ENCODE measurements around the gene PADI6.

The PADI6 gene

GRCh38 chr1:17356387-17357026 lies 15.5 kb upstream of the PADI6 start:
- DNase-seq (ENCODE audit: low read depth in 2 of 2), result no peak

GRCh38 chr1:17358557-17358956 lies 13.4 kb upstream of the PADI6 start:
- DNase-seq (ENCODE audit: low read depth in 2 of 2), result no peak

DNA sequence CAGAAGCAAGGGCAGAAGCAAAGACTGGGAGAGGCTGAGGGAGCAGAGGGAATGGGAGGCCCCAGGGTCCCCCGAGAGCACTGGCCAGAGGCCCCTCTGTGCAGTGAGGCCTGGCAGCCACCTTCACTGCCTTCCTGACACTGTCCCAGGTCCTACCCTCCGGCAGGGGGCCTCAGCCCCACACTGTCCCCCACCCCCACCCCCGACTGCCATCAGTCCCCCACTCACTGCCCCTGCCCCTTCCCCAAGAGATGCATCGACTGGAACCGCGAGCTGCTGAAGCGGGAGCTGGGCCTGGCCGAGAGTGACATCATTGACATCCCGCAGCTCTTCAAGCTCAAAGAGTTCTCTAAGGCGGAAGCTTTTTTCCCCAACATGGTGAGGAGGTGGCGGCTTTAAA lies 13.0 kb upstream of the PADI6 start:
- no peak for DNase-seq (ENCODE audit: low read depth in 2 of 2)

DNA sequence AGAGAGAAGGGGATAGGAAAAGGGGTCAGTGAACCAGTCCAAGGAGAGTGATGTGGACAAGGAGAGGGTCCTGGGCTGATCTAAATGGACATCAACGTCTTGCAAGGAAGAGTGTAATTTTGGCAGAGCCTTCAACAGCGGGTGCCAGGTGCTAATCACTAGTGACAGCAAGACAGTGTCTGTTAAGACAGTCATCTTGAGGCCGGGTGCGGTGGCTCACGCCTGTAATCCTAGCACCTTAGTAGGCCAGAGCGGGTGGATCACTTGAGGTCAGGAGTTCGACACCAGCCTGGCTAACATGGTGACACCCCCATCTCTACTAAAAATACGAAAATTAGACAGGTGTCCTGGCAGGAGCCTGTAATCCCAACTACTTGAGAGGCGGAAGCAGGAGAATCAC lies 12.2 kb upstream of the PADI6 start:
- no peak for DNase-seq (ENCODE audit: low read depth in 2 of 2)

GRCh38 chr1:17360272-17360956 lies 11.6 kb upstream of the PADI6 start:
- DNase-seq (ENCODE audit: low read depth in 2 of 2), result no peak

- no peak for DNase-seq (ENCODE audit: low read depth in 2 of 2)
Measured at GRCh38 chr1:17361687-17362086, 10.3 kb upstream of the PADI6 start.

DNA sequence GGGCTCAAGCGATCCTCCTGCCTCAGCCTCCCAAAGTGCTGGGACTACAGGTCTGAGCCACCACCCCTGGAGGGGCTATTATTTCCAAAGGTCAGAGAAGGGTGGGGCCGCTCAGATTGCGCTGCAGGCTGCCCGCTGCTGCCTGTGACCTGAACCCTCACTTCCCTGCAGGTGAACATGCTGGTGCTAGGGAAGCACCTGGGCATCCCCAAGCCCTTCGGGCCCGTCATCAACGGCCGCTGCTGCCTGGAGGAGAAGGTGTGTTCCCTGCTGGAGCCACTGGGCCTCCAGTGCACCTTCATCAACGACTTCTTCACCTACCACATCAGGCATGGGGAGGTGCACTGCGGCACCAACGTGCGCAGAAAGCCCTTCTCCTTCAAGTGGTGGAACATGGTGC lies 8.6 kb upstream of the PADI6 start:
- no peak for DNase-seq (ENCODE audit: low read depth in 2 of 2)

- no peak for DNase-seq (ENCODE audit: low read depth in 2 of 2)
Measured at GRCh38 chr1:17363771-17364170, 8.2 kb upstream of the PADI6 start.

DNA sequence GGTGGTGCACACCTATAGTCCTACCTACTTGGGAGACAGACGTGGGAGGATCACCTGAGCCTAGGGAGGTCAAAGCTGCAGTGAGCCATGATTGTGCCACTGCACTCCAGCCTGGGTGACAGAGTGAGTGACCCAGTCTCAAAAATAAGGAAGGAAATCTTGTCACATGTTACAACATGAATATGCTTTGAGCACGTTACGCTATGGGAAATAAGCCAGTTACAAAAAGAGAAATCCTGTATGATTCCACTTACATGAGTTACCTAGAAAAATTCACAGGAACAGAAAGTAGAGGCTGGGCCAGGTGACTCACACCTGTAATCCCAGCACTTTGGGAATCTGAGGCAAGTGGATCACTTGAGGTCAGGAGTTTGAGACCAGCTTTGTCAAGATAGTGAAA lies 6.7 kb upstream of the PADI6 start:
- no peak for DNase-seq (ENCODE audit: low read depth in 2 of 2)

- DNase-seq (ENCODE audit: low read depth in 2 of 2), result no peak
Measured at GRCh38 chr1:17369466-17369865, 2.5 kb upstream of the PADI6 start.

- no peak for DNase-seq (ENCODE audit: low read depth in 2 of 2)
Measured at GRCh38 chr1:17370618-17371017, 1.4 kb upstream of the PADI6 start.

- no peak for DNase-seq (ENCODE audit: low read depth in 2 of 2)
Measured at GRCh38 chr1:17372955-17373354, 959 bp downstream of the PADI6 start.

GRCh38 chr1:17375651-17376050 lies 3.7 kb downstream of the PADI6 start:
- no peak for DNase-seq (ENCODE audit: low read depth in 2 of 2)

- DNase-seq (ENCODE audit: low read depth in 2 of 2), result no peak
Measured at GRCh38 chr1:17377325-17377953, 5.4 kb downstream of the PADI6 start.

GRCh38 chr1:17381161-17381560 lies 9.2 kb downstream of the PADI6 start:
- DNase-seq (ENCODE audit: low read depth in 2 of 2), result no peak

DNA sequence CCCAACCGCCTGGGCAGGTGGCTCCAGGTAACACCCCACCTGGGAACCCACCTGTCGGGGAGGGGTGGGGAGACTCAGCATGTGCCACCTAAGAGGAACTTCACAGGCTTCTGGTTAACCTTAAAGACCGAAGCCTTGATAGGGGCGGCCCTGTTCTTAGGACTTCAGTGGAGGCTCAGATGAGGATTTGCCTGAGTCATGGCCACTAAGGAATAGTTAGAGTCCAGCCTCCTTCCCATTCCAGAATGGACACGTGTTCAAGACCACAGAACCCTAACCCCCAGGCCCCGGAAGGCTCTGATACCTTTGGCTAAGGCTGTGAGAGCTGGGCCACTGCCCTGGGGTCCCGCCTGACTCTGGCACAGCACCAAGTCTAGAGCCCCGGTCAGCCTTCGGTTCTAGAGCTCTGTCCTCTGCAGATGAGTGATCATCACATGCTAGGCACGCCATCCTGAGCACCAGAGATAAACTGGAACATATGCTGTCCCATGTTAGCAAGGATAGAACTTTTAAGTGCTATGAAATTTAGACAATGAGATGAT lies 20.3 kb downstream of the PADI6 start:
- DNase-seq (ENCODE audit: low read depth in 2 of 2), result no peak

DNA sequence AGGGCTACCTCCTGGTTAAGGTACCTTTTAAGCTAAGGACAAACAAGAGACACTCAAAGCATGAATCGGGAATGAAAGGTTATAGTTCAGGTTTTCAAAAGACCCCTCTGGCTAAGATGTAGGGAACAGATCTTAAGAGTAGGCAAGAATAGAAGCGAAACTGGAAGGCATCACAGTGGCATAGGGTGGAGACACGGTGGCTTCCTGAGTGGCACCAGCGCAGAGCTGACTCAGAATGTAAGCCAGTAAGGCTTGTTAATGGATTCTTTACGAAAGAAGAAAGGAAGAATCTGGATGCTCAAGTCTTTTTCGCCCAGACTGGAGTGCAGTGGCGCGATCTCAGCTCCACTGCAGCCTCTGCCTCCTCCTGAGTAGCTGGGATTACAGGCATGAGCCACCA lies 21.2 kb downstream of the PADI6 start:
- no peak for DNase-seq (ENCODE audit: low read depth in 2 of 2)

DNA sequence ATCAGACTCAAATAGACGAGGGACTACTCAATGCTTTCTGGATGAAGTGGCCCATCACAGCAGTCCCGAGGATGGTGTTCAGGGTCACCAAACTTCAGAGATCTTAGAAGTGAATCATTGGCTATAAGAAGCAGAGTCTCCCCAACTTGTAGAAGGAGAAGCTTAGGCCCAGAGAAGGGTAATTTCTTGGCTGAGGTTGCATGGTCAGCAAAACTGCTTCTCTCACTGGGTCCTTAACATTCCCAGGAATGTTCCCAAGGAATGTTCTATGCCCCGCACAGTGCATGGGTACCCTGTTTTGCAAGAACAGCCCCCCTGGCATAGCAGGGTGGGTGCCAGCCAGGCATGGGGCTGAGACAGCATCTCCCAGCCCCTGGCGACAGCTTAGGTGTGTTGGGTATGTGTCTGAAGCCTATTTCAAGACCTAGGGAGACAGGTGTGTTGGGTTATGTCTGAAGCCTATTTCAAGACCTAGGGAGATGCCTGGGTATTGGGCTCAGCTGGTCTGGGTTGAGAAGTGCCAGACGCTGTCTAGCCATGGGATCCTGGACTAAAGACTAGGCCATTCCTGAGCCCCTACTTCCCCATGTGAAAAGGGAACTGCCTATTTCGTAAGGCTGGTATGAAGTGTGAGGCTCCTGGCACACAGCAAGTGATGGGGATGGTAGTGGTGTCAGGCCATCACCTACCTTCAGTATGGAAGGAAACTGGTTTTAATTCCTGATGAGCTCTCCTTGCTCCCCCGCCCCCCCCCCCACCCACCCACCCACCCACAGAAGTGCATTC lies 26.1 kb downstream of the PADI6 start:
- DNase-seq (ENCODE audit: low read depth in 2 of 2), result no peak

- DNase-seq (ENCODE audit: low read depth in 2 of 2), result no peak
Measured at GRCh38 chr1:17400725-17401341, 28.8 kb downstream of the PADI6 start.

GRCh38 chr1:17401841-17402240 lies 29.8 kb downstream of the PADI6 start:
- no peak for DNase-seq (ENCODE audit: low read depth in 2 of 2)

DNA sequence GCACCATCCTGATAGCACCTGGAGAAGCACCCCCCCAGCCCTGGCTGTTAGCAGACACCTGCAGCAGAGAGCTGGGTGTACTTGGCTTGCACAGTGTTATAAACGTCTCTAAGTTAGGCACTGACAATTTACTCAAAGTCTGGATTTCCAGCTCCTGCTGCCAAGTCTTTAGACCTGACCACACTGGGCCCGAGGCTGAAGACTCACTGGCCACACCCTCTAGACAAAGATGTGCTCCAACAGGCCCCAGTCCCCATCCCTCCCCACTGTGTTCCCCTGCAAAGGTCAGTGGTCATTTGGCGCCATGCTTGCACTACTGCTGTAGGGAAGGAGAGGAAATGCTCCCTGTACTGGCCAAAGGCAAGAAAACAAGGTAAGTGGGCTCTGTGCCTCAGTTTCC lies 31.1 kb downstream of the PADI6 start:
- DNase-seq (ENCODE audit: low read depth in 2 of 2), result no peak
